ENCODE data around the gene SLC26A11.

GRCh38 chr17:80219013-80219762, 1.0 kb upstream of the SLC26A11 start:
- no peak for TF ChIP-seq ZC3H11A (IDR thresholded peaks at IDR 0.05)
- TF ChIP-seq POLR2A (IDR thresholded peaks at IDR 0.05; ENCODE audit: low read length) = no peak
- TF ChIP-seq CHD4 (IDR thresholded peaks at IDR 0.05; ENCODE audit: borderline replicate concordance) = no peak
- TF ChIP-seq, protein P1, sequence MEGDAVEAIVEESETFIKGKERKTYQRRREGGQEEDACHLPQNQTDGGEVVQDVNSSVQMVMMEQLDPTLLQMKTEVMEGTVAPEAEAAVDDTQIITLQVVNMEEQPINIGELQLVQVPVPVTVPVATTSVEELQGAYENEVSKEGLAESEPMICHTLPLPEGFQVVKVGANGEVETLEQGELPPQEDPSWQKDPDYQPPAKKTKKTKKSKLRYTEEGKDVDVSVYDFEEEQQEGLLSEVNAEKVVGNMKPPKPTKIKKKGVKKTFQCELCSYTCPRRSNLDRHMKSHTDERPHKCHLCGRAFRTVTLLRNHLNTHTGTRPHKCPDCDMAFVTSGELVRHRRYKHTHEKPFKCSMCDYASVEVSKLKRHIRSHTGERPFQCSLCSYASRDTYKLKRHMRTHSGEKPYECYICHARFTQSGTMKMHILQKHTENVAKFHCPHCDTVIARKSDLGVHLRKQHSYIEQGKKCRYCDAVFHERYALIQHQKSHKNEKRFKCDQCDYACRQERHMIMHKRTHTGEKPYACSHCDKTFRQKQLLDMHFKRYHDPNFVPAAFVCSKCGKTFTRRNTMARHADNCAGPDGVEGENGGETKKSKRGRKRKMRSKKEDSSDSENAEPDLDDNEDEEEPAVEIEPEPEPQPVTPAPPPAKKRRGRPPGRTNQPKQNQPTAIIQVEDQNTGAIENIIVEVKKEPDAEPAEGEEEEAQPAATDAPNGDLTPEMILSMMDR (IDR thresholded peaks at IDR 0.05) = no peak
- no peak for TF ChIP-seq ZFP36 (IDR thresholded peaks at IDR 0.05; ENCODE audit: borderline replicate concordance, partially characterized antibody)
- TF ChIP-seq USF2 (IDR thresholded peaks at IDR 0.05) = no peak
- no peak for TF ChIP-seq NFE2L2 (conservative IDR thresholded peaks at IDR 0.05; ENCODE audit: low read length)
- no peak for TF ChIP-seq RAD21 (conservative IDR thresholded peaks at IDR 0.05 in 1 of 2, IDR thresholded peaks at IDR 0.05 in 1 of 2)
- TF ChIP-seq, protein P2, sequence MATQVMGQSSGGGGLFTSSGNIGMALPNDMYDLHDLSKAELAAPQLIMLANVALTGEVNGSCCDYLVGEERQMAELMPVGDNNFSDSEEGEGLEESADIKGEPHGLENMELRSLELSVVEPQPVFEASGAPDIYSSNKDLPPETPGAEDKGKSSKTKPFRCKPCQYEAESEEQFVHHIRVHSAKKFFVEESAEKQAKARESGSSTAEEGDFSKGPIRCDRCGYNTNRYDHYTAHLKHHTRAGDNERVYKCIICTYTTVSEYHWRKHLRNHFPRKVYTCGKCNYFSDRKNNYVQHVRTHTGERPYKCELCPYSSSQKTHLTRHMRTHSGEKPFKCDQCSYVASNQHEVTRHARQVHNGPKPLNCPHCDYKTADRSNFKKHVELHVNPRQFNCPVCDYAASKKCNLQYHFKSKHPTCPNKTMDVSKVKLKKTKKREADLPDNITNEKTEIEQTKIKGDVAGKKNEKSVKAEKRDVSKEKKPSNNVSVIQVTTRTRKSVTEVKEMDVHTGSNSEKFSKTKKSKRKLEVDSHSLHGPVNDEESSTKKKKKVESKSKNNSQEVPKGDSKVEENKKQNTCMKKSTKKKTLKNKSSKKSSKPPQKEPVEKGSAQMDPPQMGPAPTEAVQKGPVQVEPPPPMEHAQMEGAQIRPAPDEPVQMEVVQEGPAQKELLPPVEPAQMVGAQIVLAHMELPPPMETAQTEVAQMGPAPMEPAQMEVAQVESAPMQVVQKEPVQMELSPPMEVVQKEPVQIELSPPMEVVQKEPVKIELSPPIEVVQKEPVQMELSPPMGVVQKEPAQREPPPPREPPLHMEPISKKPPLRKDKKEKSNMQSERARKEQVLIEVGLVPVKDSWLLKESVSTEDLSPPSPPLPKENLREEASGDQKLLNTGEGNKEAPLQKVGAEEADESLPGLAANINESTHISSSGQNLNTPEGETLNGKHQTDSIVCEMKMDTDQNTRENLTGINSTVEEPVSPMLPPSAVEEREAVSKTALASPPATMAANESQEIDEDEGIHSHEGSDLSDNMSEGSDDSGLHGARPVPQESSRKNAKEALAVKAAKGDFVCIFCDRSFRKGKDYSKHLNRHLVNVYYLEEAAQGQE (IDR thresholded peaks at IDR 0.05) = no peak
- TF ChIP-seq RNF2 (IDR thresholded peaks at IDR 0.05; ENCODE audit: borderline replicate concordance, low read depth) = no peak
- no peak for TF ChIP-seq CBX2 (IDR thresholded peaks at IDR 0.05; ENCODE audit: borderline replicate concordance, low read depth)
- no peak for TF ChIP-seq ELK1 (IDR thresholded peaks at IDR 0.05; ENCODE audit: low read depth, low read length)
- no peak for TF ChIP-seq MAFK (IDR thresholded peaks at IDR 0.05; ENCODE audit: partially characterized antibody)
- TF ChIP-seq CBX8 (IDR thresholded peaks at IDR 0.05) = no peak

Data from A549 (cell line).